GM21360 (cell line): ENCODE data around the gene BOK.

Experiments used
- ATAC-seq: cut with Tn5 transposase; IDR thresholded peaks from one replicate; pipeline ENCODE4 v1.9.1; 2021; ENCODE audit warnings: mild to moderate bottlenecking, moderate library complexity; ENCODE audit not compliant: unreplicated experiment

BOK gene

DNA sequence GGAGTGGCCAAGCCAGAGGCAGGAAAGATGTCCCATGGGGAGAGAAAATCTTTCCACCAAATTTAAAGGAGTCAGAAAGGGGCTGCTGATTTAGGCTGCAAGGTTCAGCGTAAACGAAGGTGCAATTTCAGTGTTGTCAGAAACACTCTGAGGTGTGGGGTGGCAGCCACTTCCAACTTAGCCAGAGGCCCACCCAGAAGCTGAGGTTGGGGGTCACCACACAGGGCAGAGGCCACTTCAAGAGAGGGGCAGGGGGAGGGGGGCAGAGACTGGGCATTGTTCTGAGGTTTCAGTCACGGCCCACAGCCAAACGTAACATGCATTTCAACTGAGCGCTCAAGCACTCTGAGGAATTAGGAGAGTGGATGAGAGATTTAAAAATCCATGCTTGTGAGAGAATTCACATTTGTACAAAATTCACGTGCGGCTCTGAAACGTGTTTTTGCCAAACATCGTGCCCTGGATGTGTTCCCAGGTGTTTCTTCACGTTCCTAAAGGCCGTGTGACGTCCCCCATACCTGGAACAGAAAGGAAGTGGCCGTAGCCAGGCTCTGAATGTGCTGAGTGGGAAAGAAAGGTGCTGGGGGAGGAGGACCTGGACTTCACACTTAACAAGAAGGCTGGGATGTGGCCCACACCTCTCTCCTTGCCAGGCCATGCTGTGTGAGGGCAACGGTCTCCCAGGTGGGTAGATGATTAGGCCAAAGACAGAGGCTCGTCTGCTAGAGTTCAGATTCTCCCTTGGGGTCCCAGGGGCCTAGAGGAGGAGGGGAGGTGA lies 19.5 kb upstream of the BOK start:
- ATAC-seq: no peak

DNA sequence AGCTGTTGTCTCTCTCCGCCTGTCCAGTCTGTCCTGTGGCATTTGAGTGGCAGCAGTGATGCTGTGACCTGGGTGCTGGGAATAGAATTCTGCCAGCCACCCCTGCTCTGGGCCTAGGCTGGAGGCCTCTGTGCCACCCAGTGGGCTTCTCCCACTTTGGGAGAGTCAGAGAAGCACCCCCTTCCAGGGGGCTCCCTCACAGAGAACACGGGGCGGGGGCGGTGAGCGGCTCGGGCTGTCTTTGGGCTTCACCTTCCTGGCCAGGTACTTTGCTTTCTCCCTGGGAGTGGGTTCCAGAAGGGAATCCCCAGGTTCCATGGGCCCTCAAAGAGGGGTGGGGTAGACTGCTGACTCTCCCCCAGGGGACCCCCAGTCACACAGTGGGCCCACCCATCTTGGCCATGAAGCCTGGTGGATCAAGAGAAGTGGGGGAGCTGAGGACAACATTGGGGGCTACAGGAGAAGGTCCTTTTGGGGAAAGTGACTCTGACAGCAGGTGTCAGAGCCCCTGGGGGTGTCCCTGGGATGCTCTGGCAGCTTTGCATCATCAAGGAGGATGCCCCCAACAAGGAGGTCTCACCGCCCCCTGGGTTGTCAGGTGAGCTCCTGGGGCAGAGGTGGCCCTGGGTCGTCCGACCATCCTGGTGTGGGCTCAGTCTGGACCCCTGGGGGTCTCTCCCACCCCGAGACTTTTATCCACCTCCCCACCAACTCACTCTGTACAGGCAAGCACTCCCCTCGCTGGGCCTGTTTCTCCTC lies 18.8 kb upstream of the BOK start:
- no peak for ATAC-seq

DNA sequence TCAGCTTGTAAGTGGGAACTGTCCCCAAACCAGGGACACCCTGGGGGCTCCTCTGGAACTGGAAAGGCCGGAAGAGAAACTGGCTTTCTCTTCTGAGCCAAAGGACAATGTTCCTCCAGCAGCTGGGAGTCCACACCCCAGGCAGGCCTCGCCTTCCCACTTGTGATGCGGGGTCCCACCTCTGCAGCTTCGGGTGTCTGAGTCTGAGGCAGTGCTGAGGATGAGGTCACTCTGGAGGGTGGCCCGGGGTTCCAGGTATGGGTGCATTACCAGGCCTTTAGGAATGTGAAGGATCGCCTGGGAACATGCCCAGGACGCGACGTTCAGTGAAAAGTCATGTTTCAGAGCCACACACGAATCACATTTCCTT lies 18.2 kb upstream of the BOK start:
- ATAC-seq: no peak

DNA sequence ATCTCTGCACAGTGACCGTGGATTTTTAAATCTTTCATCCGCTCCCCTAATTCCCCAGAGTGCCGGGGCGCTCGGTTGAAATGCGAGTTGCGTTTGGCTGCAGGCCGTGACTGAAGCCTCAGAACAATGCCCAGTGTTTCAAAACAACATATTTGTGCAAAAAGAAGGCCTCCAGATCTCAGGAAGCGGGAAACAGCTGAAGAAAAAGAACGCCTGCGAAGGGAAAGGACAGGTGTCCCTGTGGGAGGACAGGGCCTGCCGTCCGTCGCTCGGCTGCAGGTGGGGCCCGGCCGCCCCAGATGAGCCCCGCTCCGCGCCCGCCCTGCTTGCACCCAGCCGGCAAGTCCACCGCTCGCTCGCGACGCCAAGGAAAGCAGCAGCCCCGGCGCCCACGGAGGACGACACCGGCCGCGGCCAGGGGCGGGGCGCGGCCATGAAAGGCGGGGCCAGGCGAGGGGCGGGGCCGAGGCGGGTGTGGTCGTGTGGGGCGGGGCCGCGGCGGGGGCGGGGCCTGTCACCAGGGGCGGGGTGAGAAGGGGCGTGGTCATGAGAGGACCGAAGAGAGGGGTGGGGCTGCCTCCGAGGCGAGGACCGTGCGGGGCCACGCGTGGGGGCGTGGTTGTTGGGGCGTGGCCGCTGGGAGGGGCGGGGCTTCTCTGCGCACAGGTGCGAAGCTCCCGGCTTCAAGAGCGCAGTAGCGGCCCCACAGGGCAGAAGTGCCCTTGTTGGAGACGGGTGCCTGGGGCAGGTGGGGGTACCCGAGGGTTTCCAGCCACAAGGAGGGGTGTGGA lies 17.6 kb upstream of the BOK start:
- ATAC-seq: no peak

DNA sequence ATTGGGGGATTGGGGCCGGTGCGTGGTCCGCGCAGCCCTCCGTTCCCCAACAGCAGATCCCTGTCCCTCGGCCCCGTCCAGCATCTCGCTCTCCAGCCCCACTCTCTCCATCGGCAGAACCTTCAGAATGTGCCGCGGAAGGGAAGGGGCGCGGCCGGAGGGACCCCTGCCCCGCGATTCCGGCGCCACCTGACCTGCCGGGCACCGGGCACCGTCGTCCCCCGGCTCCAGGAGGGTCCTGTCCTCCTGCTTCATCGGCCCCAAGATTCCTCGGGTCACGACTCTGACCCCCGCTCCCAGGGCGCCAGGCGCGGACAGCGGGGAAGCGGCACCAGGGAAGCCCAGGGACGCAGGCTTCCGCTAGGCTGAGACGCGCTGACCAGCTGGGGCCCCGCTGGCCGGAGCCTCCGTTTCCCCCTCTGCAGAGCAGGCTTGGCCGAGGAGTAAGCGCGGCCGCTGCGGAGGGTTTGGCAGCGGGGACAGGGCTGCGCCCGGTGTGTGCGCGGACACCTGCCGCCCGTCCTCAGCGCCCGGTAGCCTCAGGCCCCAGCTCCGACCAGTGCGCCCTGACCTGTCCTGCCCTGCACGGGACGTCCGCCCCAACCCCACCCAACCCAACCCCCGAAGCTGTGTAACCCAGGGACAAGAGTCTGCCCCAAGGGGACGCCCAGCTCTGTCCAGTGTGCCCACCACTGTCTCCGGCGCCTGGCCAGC lies 16.8 kb upstream of the BOK start:
- no peak for ATAC-seq

DNA sequence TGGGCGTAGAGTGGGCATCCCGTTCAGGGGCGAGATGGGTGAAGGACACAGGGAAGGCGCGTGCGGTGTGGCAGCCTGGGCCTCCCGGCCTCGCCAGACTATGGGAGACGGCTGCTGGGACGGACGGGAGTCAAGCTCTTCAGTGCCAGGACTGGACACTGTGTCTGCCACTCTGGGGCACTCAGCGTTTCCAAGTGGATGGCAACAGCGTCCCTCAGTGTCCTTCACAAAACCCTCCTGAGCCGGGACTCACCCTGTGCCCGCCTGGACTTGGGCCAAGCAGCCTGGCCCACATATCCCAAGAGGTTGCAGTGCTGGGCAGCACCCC lies 16.3 kb upstream of the BOK start:
- ATAC-seq: no peak

DNA sequence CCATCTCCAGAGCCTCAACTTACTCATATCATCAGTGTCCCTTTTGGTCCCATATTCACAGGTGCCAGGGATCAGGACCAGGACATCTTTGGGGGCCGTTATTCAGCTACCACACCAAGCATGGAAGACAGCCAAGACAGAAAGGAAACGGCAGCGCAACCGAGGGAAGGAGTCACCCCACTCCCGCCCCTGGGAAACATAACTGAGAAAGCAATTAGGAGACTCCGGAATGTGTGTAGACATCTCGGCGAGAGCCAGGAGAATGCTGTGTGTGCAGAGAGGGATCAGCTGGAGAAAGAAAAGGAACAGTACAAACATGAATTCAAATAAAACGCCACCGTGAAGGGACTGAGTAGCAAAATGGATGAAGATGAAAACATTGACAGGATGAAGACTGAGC lies 13.4 kb upstream of the BOK start:
- no peak for ATAC-seq

DNA sequence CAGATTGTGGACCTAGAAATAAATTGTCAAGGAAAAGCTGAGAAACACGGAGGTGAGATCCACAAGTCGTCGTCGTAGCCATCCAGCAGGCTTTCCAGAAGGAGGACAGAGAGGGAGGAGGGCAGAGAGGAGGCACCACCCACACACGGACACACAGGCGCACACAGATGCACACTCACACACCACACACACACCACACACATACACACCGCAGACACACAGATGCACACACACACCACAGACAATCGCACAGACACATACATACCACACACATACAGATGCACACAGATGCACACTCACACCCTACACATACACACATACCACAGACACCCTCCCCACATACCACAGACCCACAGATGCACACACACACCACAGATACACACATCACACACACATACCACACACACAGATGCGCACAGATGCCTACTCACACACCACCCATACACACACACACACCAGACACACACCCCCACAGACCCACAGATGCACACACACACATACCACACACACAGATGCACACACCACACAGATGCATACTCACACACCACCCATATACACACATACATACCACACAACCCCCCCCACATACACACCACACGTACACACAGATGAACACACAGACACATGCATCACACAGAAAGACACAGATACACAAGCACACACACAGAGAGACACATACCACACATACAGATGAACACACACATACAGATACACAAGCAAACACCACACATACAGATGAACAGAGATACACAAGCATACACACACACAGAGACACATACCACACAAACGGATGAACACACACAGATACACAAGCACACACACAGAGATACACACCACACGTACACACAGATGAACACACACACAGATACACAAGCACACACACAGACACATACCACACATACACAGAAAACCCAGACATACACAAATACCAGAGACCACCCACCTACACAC lies 12.7 kb upstream of the BOK start:
- no peak for ATAC-seq

DNA sequence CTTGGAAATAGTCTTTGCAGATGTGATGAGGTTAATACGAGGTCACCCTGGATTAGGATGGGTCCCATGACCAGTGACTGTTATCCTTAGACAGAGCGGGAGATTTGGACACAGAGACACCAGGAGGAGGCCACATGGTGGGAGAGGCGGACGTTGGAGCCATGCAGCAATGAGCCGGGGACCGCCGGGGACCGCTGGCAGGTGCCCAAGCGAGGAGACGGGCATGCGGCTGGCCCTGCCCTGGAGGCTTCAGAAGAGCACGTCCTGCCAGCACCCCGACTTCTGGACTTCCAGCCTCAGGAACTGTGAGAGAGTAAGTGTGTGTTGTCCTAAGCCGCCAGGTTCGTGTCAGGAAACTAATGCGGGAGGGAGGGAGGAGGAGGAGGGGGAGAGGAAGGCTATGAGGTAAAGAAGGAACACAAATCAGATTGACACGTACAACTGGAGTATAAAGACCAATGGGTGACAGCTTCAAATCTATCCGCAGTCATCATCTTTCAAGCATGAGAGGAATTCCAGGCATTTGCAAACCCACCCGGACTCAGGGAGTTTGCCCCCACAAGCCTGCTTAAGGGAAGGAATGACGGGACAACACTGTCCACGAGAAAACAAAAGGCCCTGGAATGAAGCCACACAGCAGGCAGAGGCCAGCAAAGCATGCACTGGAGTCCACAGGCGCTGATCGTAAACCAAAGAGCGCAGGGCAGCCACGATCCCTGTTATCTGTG lies 11.6 kb upstream of the BOK start:
- ATAC-seq: no peak

DNA sequence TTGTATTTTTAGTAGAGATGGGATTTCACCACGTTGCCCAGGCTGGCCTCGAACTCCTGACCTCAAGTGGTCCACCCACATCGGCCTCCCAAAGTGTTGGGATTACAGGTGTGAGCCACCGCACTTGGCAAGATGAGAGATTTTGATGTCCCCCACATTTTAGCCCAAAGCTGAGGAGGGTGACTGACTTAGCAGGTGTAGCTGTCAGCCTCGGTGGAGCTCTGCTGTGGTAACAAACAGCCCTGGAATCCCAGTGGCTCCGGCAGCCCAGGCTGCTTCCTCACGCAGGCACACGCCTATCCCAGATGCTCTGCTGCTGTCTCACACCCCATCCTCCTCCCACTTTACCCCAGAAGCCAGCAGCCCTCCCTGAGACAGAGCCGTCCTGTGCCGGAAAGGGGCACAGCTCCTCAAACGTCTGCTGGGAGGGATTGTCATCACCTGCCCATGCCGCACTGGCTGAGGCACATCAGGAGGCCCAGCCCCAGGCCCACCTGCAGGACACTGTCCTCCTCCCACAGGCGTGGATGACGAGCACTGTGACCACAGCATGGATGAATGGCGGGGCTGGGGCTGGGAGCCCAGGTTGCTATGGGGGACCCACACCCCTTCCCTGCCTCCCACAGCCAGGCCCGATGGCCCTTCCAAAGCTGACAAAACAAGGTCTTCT lies 10.6 kb upstream of the BOK start:
- ATAC-seq: no peak

DNA sequence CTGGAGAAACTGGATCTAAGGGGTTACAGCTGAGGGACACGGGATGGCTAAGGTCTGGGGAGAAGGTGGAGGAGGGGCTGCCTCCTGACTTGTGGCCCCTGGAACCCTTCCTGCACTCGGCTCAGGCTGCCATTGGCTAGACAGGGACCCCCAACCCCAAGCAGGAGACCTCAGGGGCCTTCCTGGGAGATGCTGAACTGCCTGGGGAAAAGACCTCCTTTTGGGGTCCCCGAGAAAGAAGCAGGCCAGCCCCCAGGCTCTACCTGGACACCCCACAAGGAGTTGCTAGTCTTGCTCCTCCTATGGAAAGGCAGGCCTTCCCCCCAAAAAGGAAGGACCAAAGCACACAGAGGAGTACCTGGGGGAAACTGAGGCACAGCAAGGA lies 10.1 kb upstream of the BOK start:
- ATAC-seq: no peak

DNA sequence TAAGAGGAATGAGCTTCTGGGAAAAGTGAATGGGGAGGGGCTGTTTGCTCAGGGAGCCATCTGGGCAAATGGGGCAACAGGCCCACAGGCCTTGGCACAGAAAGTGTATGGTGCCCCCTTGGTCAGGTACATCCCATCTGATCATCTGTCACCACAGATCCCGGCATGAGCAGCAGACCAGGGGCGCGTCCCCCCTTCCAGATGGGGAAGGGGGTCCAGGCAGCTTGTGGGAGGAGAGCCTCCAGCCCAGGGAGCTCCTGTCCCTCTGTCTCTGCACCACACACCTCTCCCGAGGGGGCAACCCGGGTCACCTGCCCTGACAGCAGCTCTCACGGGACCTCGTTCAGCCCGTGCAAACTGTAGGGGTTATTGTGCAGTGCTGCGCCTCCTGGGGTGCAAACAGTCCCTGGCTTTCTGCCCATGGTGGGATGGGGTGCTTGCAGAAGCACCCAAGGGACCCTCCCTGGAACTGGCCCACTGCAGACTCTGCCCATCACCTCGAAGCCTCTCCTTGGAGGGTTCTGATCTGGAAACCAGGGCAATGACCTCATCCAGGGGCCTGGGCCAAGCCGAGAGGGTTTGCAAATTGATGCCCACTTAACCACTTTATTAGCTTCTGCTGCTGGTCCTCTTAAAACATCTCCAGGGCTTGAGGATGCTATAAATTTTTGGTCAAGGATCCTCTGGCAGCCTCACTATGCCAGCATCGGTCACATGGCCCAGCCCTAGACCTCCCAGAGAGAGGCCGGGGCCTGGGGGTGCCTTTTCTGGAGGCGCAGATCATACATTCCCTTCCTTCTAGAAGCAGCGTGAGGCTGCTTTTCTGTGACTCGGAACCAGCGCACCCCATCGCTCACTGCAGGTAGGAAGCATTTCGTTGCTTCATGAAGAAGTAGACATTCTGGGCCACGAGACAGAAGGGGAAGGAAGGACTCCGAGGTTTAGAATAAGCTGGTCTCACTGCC lies 7.6 kb upstream of the BOK start:
- no peak for ATAC-seq

DNA sequence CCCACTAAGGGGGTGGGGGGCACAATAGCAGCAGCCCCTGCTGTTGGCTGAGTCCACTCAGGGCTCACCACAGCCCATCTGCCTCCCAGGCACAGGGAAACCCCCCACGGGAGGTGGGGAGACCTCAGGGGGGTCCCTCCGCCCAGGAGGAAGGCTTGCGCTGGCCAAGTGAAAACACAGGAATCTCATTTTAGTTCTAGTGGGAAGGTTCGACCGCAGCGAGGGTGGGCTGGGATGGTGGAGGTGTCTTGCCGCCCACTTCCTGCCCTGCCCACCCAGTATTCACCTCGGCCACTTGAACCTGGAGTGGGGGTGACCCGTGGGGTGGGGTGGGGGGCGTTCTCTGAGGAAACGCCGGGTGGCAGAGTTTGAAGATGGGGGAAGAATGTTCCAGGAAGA lies 6.9 kb upstream of the BOK start:
- ATAC-seq: no peak

DNA sequence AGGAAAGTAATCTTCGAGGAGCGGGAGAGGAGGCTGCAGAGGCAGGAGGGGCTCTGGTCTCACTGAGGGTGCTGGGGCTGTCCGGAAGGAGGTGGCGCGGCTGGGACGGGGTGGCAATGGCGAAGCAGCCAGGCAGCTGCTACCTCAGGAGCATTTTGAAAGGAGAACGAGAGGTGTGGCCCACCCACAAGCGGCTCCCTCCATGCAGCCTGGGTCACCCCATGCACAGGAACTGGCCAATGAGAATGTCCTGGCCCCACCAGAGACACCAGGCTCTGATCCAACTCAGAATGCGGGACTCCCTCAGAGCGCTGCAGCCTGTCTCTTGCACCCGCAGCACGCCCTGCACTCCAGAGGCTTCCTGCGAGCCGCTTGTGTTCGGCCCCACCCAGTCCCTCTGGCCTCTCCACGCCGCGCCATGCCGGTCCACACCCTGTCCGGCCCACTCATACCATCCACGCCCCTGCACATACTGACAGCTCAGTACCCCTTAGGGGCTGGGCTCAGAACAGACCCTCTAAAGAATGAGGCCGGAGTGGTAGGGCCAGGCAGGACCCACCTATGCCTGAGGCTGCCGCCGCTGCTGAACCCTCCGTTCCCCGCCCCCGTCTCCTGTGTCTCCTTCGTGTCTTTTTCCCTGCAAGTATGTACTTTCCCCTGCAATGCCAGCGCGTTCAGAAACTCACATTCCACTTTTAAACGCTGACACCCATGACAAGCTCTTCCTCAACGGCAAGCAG lies 6.4 kb upstream of the BOK start:
- no peak for ATAC-seq

DNA sequence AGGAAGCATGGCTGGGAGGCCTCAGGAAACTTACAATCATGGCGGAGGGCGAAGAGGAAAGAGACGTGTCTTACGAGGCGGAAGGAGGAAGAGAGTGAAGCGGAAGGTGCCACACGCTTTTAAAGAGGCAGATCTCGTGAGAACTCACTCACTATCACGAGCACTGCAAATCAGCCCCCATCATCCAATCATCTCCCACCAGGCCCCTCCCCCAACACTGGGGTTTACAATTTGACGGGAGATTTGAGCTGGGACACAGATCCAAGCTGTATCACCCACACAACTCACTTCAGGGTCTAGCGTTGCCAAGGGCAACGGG lies 5.1 kb upstream of the BOK start:
- no peak for ATAC-seq

DNA sequence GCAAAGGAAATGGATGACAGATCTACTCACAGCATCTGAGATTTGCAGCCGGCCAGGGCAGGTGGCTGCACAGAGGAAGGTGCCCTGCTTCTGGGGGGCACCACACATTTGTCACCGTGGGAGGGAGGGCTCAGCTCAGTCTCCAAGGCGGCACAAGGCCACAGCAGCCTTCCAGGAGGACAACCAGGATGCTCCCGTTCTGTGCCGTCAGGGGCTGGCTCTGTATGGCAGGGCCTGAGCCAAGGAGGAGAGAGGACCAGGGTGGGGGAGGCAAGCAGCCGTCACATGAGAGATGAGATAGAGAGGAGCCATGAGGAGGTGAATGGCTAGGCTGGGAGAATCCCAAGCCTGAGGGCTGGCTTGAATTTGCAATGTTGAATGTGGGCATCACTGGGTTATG lies 4.6 kb upstream of the BOK start:
- ATAC-seq: no peak

DNA sequence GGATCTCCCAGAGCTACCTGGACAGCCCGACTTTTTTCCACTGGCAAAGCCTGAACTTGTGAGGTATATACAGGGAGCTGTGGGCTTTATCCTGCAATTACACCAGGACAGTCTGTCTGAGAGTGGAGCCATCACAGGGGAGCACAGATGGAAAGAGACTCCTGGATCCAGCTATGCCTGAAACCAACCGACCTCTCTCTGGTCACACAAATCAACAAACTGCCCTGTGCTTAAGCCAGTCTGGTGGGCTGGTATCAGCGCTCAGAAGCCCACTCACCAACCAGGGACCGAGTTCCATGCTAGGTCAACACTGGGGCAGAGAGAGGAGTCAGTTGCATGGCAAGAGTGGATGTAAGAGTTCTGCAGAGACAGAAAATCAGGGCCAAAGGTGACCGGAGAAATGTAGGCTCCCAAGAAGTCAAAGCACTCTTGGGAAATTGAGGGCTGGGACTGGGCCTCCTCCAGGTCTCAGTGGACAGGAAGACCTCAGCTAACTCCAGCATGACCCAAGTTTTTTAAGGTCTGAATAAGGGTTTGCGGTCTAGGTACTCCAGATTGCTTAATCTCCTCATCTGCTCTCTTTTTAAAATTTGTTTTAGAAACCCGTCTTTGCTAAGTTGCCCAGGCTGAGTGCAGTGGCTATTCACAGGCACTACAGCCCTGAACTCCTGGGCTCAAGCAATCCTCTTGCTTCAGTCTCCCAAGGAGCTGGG lies 3.8 kb upstream of the BOK start:
- ATAC-seq: no peak
